ENCODE data around the gene ATP2C2.

GRCh38 chr16:84355149-84355548 is 13.2 kb upstream of the ATP2C2 start:
- no peak for TF ChIP-seq ZNF639 (tag by site-specific recombination; IDR thresholded peaks at IDR 0.05)
- no peak for TF ChIP-seq ZBTB20 (tag by site-specific recombination; IDR thresholded peaks at IDR 0.05)
- no peak for TF ChIP-seq PATZ1 (tag by site-specific recombination; IDR thresholded peaks at IDR 0.05)
- TF ChIP-seq ZNF274 (IDR thresholded peaks at IDR 0.05; ENCODE audit: low read length): no peak
- TF ChIP-seq ZNF274 (tag by site-specific recombination; IDR thresholded peaks at IDR 0.05; ENCODE audit: borderline replicate concordance): no peak

Measured in HEK293 (cell line).